Renal pelvis (tissue), 4 donors: ENCODE measurements around the gene CCL1. TPM values are rescaled to one million over a fixed set of nuclear protein-coding genes. Genes with fewer than 3 reads are reported as not detected.
A peak's percentile ranks its signal among the peaks of the same experiment; 100 is the strongest.

Source experiments
- DNase-seq: peaks from one replicate; pipeline ENCODE4 v3.0.0-alpha.2; 2013
- polyA plus RNA-seq, 3 donors: library from polyadenylated mRNA; unstranded; fragments of 120-200 nt; gene quantifications; one replicate each; pipeline ENCODE4 v1.2.1, GENCODE V29; 2013; ENCODE audit not compliant: insufficient read length in 3 of 3

The CCL1 gene
- polyA plus RNA-seq, 3 donors, result not detected

GRCh38 chr17:34383216-34383615 is 20.2 kb upstream of the CCL1 start:
- no peak for DNase-seq

- no peak for DNase-seq
These were observed 19.6 kb upstream of the CCL1 start for GRCh38 chr17:34382621-34383124.

GRCh38 chr17:34379868-34380267 is 16.8 kb upstream of the CCL1 start:
- DNase-seq, result no peak

- DNase-seq, result no peak
These were observed 15.7 kb upstream of the CCL1 start for GRCh38 chr17:34378664-34379101.

- no peak for DNase-seq
These were observed 14.2 kb upstream of the CCL1 start for GRCh38 chr17:34377078-34377823.

GRCh38 chr17:34375426-34375997 is 12.5 kb upstream of the CCL1 start:
- DNase-seq, result no peak

GRCh38 chr17:34374457-34374856 is 11.4 kb upstream of the CCL1 start:
- no peak for DNase-seq

GRCh38 chr17:34371405-34372100 is 8.5 kb upstream of the CCL1 start:
- DNase-seq, result no peak

- no peak for DNase-seq
These were observed 8.0 kb upstream of the CCL1 start for GRCh38 chr17:34370997-34371395.

- no peak for DNase-seq
These were observed 7.5 kb upstream of the CCL1 start for GRCh38 chr17:34370376-34370996.

GRCh38 chr17:34369571-34369970 is 6.5 kb upstream of the CCL1 start:
- no peak for DNase-seq

GRCh38 chr17:34368946-34369500 is 6.0 kb upstream of the CCL1 start:
- no peak for DNase-seq

- DNase-seq, result no peak
These were observed 5.3 kb upstream of the CCL1 start for GRCh38 chr17:34368196-34368945.

GRCh38 chr17:34367486-34368195 is 4.6 kb upstream of the CCL1 start:
- DNase-seq, result no peak

- no peak for DNase-seq
These were observed 3.6 kb upstream of the CCL1 start for GRCh38 chr17:34366529-34367107.

- DNase-seq, result no peak
These were observed 3.0 kb upstream of the CCL1 start for GRCh38 chr17:34366010-34366409.

GRCh38 chr17:34365340-34365739 is 2.3 kb upstream of the CCL1 start:
- no peak for DNase-seq

- no peak for DNase-seq
These were observed 1.7 kb upstream of the CCL1 start for GRCh38 chr17:34364751-34365150.

- DNase-seq, result peak; percentile 84
These were observed 1.5 kb downstream of the CCL1 start for GRCh38 chr17:34361478-34362061.
